ENCODE data around the gene SMIM20.

DNA sequence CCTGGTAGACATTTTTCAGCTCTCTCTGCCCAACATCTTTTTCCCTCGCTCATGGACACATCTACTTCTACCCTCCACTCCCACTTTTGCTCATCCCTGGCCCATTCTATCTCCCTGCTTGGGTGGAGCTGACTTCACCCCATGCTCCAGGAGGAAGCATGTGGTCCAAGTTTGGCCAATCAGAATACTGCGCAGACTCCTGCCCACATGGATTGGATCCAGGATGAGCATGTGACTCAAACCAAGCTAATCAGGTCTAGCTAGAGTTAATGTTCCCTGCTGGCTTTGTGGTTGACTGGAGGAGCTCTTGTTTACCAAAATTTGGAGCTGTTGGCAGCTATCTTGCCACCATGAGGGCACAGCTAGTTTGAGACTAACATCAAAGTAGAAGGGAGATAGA is 22.7 kb downstream of the SMIM20 start:
- TF ChIP-seq, protein P1, sequence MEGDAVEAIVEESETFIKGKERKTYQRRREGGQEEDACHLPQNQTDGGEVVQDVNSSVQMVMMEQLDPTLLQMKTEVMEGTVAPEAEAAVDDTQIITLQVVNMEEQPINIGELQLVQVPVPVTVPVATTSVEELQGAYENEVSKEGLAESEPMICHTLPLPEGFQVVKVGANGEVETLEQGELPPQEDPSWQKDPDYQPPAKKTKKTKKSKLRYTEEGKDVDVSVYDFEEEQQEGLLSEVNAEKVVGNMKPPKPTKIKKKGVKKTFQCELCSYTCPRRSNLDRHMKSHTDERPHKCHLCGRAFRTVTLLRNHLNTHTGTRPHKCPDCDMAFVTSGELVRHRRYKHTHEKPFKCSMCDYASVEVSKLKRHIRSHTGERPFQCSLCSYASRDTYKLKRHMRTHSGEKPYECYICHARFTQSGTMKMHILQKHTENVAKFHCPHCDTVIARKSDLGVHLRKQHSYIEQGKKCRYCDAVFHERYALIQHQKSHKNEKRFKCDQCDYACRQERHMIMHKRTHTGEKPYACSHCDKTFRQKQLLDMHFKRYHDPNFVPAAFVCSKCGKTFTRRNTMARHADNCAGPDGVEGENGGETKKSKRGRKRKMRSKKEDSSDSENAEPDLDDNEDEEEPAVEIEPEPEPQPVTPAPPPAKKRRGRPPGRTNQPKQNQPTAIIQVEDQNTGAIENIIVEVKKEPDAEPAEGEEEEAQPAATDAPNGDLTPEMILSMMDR (IDR thresholded peaks at IDR 0.05; ENCODE audit: low read depth, low read length), result no peak
- no peak for TF ChIP-seq EZH2phosphoT487 (IDR thresholded peaks at IDR 0.05; ENCODE audit: low read depth)
